Measurements from ENCODE around the gene MYO9A.

The MYO9A gene

DNA sequence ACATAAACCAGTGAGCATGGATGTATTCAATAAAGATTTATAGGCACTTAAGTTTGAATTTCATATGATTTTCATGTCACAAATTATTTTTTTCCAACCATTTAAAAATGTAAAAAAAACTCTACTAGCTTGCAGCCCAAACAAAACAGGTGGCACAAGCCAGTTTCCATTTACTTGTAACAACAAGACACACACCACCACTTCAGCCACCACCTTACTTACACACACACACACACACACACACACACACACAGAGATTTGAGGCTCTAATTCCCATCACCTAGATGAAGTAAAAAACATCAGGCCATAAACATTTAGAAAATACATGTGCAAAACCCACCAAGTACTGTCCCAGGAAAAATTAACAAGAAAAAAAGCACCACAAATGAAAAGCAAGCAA is 25.3 kb downstream of the MYO9A start:
- no peak for TF ChIP-seq MYC (IDR thresholded peaks at IDR 0.05; ENCODE audit: low read depth, low read length)
- TF ChIP-seq, protein P1, sequence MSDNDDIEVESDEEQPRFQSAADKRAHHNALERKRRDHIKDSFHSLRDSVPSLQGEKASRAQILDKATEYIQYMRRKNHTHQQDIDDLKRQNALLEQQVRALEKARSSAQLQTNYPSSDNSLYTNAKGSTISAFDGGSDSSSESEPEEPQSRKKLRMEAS (IDR thresholded peaks at IDR 0.05; ENCODE audit: low read depth, low read length), result no peak
- TF ChIP-seq, protein P2, sequence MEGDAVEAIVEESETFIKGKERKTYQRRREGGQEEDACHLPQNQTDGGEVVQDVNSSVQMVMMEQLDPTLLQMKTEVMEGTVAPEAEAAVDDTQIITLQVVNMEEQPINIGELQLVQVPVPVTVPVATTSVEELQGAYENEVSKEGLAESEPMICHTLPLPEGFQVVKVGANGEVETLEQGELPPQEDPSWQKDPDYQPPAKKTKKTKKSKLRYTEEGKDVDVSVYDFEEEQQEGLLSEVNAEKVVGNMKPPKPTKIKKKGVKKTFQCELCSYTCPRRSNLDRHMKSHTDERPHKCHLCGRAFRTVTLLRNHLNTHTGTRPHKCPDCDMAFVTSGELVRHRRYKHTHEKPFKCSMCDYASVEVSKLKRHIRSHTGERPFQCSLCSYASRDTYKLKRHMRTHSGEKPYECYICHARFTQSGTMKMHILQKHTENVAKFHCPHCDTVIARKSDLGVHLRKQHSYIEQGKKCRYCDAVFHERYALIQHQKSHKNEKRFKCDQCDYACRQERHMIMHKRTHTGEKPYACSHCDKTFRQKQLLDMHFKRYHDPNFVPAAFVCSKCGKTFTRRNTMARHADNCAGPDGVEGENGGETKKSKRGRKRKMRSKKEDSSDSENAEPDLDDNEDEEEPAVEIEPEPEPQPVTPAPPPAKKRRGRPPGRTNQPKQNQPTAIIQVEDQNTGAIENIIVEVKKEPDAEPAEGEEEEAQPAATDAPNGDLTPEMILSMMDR (IDR thresholded peaks at IDR 0.05; ENCODE audit: low read depth, low read length), result no peak
- no peak for TF ChIP-seq POLR2A (IDR thresholded peaks at IDR 0.05; ENCODE audit: extremely low read depth, insufficient read length)
- no peak overlapping the region for H3K4me3 ChIP-seq (ENCODE audit: low read depth, low read length)

DNA sequence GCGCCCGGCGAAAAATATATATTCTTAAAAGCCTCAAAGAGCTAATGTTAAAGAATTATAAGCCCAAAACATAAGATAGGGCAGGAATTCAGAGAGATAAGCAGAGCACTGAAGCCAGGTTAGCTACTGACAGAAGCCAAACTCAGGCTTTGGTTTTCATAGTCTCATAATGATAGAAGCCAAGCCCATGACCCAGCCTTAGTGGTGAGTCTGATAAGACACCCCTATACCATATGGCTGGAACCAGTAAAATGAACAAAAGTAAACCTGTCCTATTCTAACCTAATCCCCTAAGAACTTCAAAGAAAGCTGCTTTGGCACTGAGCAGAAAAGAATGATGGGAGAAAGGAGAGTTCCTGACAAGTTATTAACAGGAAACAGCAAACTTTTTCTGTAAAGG is 25.9 kb downstream of the MYO9A start:
- no peak for DNase-seq (ENCODE audit: low read depth)
- H3K4me3 ChIP-seq (ENCODE audit: low read depth, low read length), result no peak overlapping the region
- TF ChIP-seq MYC (IDR thresholded peaks at IDR 0.05; ENCODE audit: low read depth, low read length), result no peak
- TF ChIP-seq POLR2A (IDR thresholded peaks at IDR 0.05; ENCODE audit: extremely low read depth, insufficient read length), result no peak
- TF ChIP-seq, protein P1 (IDR thresholded peaks at IDR 0.05; ENCODE audit: low read depth, low read length), result no peak
- TF ChIP-seq, protein P2 (IDR thresholded peaks at IDR 0.05; ENCODE audit: low read depth, low read length), result no peak

More for the DNA sequence above, 25.3 kb downstream of the MYO9A start:
- DNase-seq (ENCODE audit: low read depth), result no peak

DNA sequence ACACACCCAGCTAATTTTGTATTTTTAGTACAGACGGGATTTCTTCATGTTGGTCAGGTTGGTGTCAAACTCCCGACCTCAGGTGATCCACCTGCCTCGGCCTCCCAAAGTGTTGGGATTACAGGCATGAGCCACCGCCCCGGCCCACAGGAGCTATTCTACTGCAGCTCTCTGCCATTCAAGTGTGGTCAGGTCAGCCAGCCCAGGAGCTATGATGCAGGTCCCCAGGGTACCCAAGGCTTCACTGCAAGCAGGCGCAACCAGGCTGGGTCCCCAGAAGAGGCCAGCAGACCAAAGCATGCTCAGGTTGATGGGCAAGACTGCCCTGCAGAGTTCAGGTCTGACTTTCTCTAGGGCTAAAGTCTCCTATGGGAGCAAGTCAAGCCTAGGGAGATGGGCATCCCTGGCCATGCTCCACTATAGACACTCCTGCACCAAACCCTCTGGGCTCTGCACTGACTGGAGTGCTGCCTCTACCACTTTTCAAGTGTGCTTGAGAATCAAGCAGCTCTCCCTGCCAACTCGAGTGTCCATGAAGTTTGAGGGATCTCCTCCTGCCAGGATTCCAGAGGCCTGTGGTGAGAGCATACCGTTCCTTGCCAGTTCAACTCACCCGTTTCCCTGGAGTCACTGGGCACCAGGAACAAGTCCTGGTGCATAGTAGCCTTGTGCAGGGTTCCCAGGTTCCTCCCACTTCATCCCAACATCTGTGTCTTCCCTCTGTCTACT is 30.9 kb downstream of the MYO9A start:
- no peak overlapping the region for H3K4me3 ChIP-seq (ENCODE audit: low read depth, low read length)
- TF ChIP-seq, protein P2 (IDR thresholded peaks at IDR 0.05; ENCODE audit: low read depth, low read length), result no peak
- no peak for TF ChIP-seq MYC (IDR thresholded peaks at IDR 0.05; ENCODE audit: low read depth, low read length)
- TF ChIP-seq, protein P1 (IDR thresholded peaks at IDR 0.05; ENCODE audit: low read depth, low read length), result no peak
- TF ChIP-seq POLR2A (IDR thresholded peaks at IDR 0.05; ENCODE audit: extremely low read depth, insufficient read length), result no peak
- DNase-seq (ENCODE audit: low read depth), result no peak

DNA sequence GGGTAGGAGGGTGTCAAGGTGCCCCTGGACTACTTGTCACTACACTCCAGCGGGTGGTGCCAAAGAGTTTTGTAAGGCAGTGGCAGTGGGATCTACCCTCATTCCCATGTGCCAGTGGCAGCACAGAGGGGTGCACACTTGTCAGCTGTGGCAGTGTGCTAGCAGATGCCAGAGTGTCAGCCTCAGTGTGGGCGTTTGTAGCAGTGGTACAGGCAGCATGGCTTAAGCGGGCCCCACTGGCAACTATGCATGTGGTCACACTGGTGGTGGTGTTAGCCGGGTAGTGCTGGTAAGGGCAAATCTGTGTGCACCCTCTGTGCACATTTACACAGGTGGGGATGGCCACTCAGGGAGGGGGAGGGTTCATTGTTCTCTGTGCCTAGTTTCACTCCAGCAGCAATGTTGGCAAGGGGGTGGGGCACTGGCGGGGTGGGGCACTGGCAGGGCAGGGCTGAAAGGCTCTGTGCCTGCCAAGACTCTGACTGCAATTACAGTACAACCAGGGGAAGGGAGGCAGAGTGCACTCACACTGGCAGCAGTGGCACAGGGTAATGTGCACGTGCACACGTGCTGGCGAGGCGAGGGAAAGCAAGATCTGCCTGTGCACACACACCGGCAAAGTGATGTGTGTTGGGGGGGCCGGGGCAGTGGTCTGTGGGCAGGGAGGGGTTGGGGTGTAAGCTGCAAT is 31.8 kb downstream of the MYO9A start:
- no peak for DNase-seq (ENCODE audit: low read depth)
- TF ChIP-seq POLR2A (IDR thresholded peaks at IDR 0.05; ENCODE audit: extremely low read depth, insufficient read length) (no peak), MYC (IDR thresholded peaks at IDR 0.05; ENCODE audit: low read depth, low read length) (no peak)
- TF ChIP-seq, protein P2 (IDR thresholded peaks at IDR 0.05; ENCODE audit: low read depth, low read length), result no peak
- TF ChIP-seq, protein P1 (IDR thresholded peaks at IDR 0.05; ENCODE audit: low read depth, low read length), result no peak
- H3K4me3 ChIP-seq (ENCODE audit: low read depth, low read length), result no peak overlapping the region

DNA sequence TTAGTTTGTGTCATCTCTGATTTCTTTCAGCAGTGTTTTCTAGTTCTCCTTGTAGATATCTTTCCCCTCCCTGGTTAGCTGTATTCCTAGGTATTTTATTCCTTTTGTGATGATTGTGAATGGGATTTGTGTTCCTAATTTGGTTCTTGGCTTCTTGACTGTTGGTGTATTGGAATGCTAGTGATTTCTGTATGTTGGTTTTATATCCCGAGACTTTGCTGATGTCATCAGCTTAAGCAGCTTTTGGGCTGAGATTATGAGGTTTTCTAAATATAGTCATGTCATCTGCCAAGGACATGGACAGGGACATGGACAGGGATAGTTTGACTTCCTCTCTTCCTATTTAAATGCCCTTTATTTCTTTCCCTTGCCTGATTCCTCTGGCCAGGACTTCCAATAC is 35.8 kb downstream of the MYO9A start:
- TF ChIP-seq, protein P1 (IDR thresholded peaks at IDR 0.05; ENCODE audit: low read depth, low read length), result no peak
- TF ChIP-seq MYC (IDR thresholded peaks at IDR 0.05; ENCODE audit: low read depth, low read length) (no peak), POLR2A (IDR thresholded peaks at IDR 0.05; ENCODE audit: extremely low read depth, insufficient read length) (no peak)
- TF ChIP-seq, protein P2 (IDR thresholded peaks at IDR 0.05; ENCODE audit: low read depth, low read length), result no peak

More for the DNA sequence above, 35.8 kb downstream of the MYO9A start:
- H3K4me3 ChIP-seq (ENCODE audit: low read depth, low read length), result no peak overlapping the region
- DNase-seq (ENCODE audit: low read depth), result no peak
